HG03039 (cell line): ENCODE data around the gene HOXC11.

Experiments
- ATAC-seq: cut with Tn5 transposase; IDR thresholded peaks from one replicate; pipeline ENCODE4 v1.9.1; 2021; ENCODE audit warnings: mild to moderate bottlenecking, moderate library complexity; ENCODE audit not compliant: unreplicated experiment

The HOXC11 gene

GRCh38 chr12:53983568-53983949, 10.6 kb downstream of the HOXC11 start:
- ATAC-seq: no peak

GRCh38 chr12:53983950-53984572, 11.1 kb downstream of the HOXC11 start:
- ATAC-seq: no peak

- ATAC-seq: no peak
Measured at GRCh38 chr12:53984901-53985691, 12.2 kb downstream of the HOXC11 start, which contains the start of gene HOXC10. HOXC10 (plus strand) TSS chr12:53985146; CDS start chr12:53985260, 114 bp downstream.

GRCh38 chr12:53985692-53985993, 12.7 kb downstream of the HOXC11 start:
- no peak for ATAC-seq

- no peak for ATAC-seq
Measured at GRCh38 chr12:53985994-53986685, 13.2 kb downstream of the HOXC11 start.

- ATAC-seq: no peak
Measured at GRCh38 chr12:53986686-53987483, 14.0 kb downstream of the HOXC11 start.

- no peak for ATAC-seq
Measured at GRCh38 chr12:53987787-53988230, 14.9 kb downstream of the HOXC11 start.

GRCh38 chr12:53988541-53989226, 15.8 kb downstream of the HOXC11 start:
- no peak for ATAC-seq

GRCh38 chr12:53989227-53990113, 16.5 kb downstream of the HOXC11 start:
- no peak for ATAC-seq

GRCh38 chr12:53990311-53991076, 17.6 kb downstream of the HOXC11 start:
- ATAC-seq: no peak

GRCh38 chr12:53991077-53991460, 18.1 kb downstream of the HOXC11 start:
- no peak for ATAC-seq

GRCh38 chr12:53992377-53992889, 19.5 kb downstream of the HOXC11 start:
- no peak for ATAC-seq

GRCh38 chr12:53993162-53994008, 20.5 kb downstream of the HOXC11 start:
- no peak for ATAC-seq

- no peak for ATAC-seq
Measured at GRCh38 chr12:53994009-53994263, 21.0 kb downstream of the HOXC11 start.

- ATAC-seq: no peak
Measured at GRCh38 chr12:53994264-53995001, 21.5 kb downstream of the HOXC11 start.

- no peak for ATAC-seq
Measured at GRCh38 chr12:53995002-53995377, 22.1 kb downstream of the HOXC11 start.
